Hematopoietic multipotent progenitor cell treated with erythropoietin and hydrocortisone succinate and interleukin-3 and kit ligand, for 17 days (in vitro differentiated cells): ENCODE results near the gene NEURL3.

Source experiments
- DNase-seq: peaks from one replicate; pipeline ENCODE4 v3.0.0-alpha.2; 2015; ENCODE audit warnings: low spot score

NEURL3 gene

GRCh38 chr2:96539215-96539920 lies 34.2 kb upstream of the NEURL3 start:
- no peak for DNase-seq

GRCh38 chr2:96538487-96539214 lies 33.5 kb upstream of the NEURL3 start:
- no peak for DNase-seq

- no peak for DNase-seq
These were observed 32.8 kb upstream of the NEURL3 start for GRCh38 chr2:96537734-96538486.

- no peak for DNase-seq
These were observed 32.0 kb upstream of the NEURL3 start for GRCh38 chr2:96537066-96537733.

- DNase-seq = peak; percentile 39
These were observed 31.4 kb upstream of the NEURL3 start, which contains the start of gene ARID5A for GRCh38 chr2:96536445-96537065. ARID5A (plus strand) TSS chr2:96536752; CDS start chr2:96536827, 75 bp downstream.

GRCh38 chr2:96535331-96535730 lies 30.2 kb upstream of the NEURL3 start:
- DNase-seq = no peak

GRCh38 chr2:96534701-96535181 lies 29.6 kb upstream of the NEURL3 start:
- DNase-seq = no peak

- no peak for DNase-seq
These were observed 29.0 kb upstream of the NEURL3 start for GRCh38 chr2:96534141-96534540.

GRCh38 chr2:96533292-96534073 lies 28.3 kb upstream of the NEURL3 start:
- DNase-seq = no peak

GRCh38 chr2:96532641-96533291 lies 27.6 kb upstream of the NEURL3 start:
- no peak for DNase-seq

GRCh38 chr2:96531872-96532505 lies 26.8 kb upstream of the NEURL3 start:
- DNase-seq = peak; percentile 78

- DNase-seq = no peak
These were observed 26.2 kb upstream of the NEURL3 start for GRCh38 chr2:96531366-96531765.

GRCh38 chr2:96530474-96531357 lies 25.6 kb upstream of the NEURL3 start:
- no peak for DNase-seq

GRCh38 chr2:96530144-96530430 lies 24.9 kb upstream of the NEURL3 start:
- no peak for DNase-seq

- no peak for DNase-seq
These were observed 24.4 kb upstream of the NEURL3 start for GRCh38 chr2:96529376-96530143.

- DNase-seq = no peak
These were observed 23.7 kb upstream of the NEURL3 start for GRCh38 chr2:96528700-96529375.

- peak; percentile 64 for DNase-seq
These were observed 23.0 kb upstream of the NEURL3 start for GRCh38 chr2:96528006-96528699.
